PFSK-1 (cell line): Measurements from ENCODE around the gene MRAS.

Source experiments
- FOXP2 ChIP-seq: optimal IDR thresholded peaks from 2 replicates; pipeline ENCODE3; 2011; ENCODE audit warnings: borderline replicate concordance, control low read depth, inconsistent platforms; ENCODE audit not compliant: insufficient read depth; ENCODE audit errors: extremely low read length, extremely low read depth
- POLR2AphosphoS5 ChIP-seq: IDR thresholded peaks from 2 replicates; pipeline ENCODE4 v1.6.1; 2012; ENCODE audit warnings: low read depth, mild to moderate bottlenecking, control low read depth, low read length, moderate library complexity
- REST ChIP-seq, 2 experiments: IDR thresholded peaks; 2 replicates each; pipeline versions ENCODE4 v1.6.1 to v1.8.0; 2011 to 2012; ENCODE audit warnings: low read depth in 2 of 2, low read length in 2 of 2, control low read depth in 1 of 2, inconsistent platforms in 1 of 2, mild to moderate bottlenecking in 1 of 2, moderate library complexity in 1 of 2; ENCODE audit not compliant: insufficient read depth in 1 of 2
- SIN3A ChIP-seq: IDR thresholded peaks from 2 replicates; pipeline ENCODE4 v1.6.1; 2012; ENCODE audit warnings: mild to moderate bottlenecking, low read length, moderate library complexity, borderline replicate concordance; ENCODE audit not compliant: insufficient read depth
- TAF1 ChIP-seq: IDR thresholded peaks from 2 replicates; pipeline ENCODE4 v1.6.1; 2012; ENCODE audit warnings: low read length, control low read depth, borderline replicate concordance; ENCODE audit not compliant: insufficient read depth

Gene MRAS

GRCh38 chr3:138364356-138365252 is 16.2 kb downstream of the MRAS start:
- TF ChIP-seq TAF1 = no peak
- no peak for TF ChIP-seq REST (IDR thresholded peaks at IDR 0.05; ENCODE audit: insufficient read depth in 1 of 2, low read depth in 2 of 2, low read length in 2 of 2)
- no peak for TF ChIP-seq FOXP2
- TF ChIP-seq POLR2AphosphoS5 = no peak
- no peak for TF ChIP-seq SIN3A

GRCh38 chr3:138365253-138365555 is 16.8 kb downstream of the MRAS start:
- TF ChIP-seq SIN3A (no peak), TAF1 (no peak), REST (IDR thresholded peaks at IDR 0.05; ENCODE audit: insufficient read depth in 1 of 2, low read depth in 2 of 2, low read length in 2 of 2) (no peak), POLR2AphosphoS5 (no peak), FOXP2 (no peak)

GRCh38 chr3:138366006-138366759 is 17.8 kb downstream of the MRAS start:
- TF ChIP-seq TAF1 (no peak), REST (IDR thresholded peaks at IDR 0.05; ENCODE audit: insufficient read depth in 1 of 2, low read depth in 2 of 2, low read length in 2 of 2) (no peak), POLR2AphosphoS5 (no peak), SIN3A (no peak), FOXP2 (no peak)

- no peak for TF ChIP-seq POLR2AphosphoS5
- TF ChIP-seq FOXP2 = no peak
- TF ChIP-seq TAF1 = no peak
- TF ChIP-seq REST (IDR thresholded peaks at IDR 0.05; ENCODE audit: insufficient read depth in 1 of 2, low read depth in 2 of 2, low read length in 2 of 2) = no peak
- TF ChIP-seq SIN3A = no peak
These were observed 19.0 kb downstream of the MRAS start for GRCh38 chr3:138367326-138367850.
